Mucosa of stomach (tissue), 1 donor: ENCODE results near the gene ERO1B.

Source experiments
- H3K27me3 ChIP-seq: one replicate; pipeline ENCODE4 v1.7.0; 2013; ENCODE audit warnings: mild to moderate bottlenecking, low read length; ENCODE audit not compliant: control insufficient read depth, insufficient read depth
- H3K36me3 ChIP-seq: one replicate; pipeline ENCODE4 v1.7.0; 2013; ENCODE audit warnings: low read length; ENCODE audit not compliant: control insufficient read depth, insufficient read depth
- H3K4me1 ChIP-seq: one replicate; pipeline ENCODE4 v1.7.0; 2013; ENCODE audit warnings: mild to moderate bottlenecking, low read length; ENCODE audit not compliant: control insufficient read depth, insufficient read depth
- H3K4me3 ChIP-seq: one replicate; pipeline ENCODE4 v1.7.0; 2013; ENCODE audit warnings: low read length
- H3K9ac ChIP-seq: one replicate; pipeline ENCODE4 v1.7.0; 2013; ENCODE audit warnings: mild to moderate bottlenecking, low read length, moderate library complexity
- H3K9me3 ChIP-seq: one replicate; pipeline ENCODE4 v1.7.0; 2013; ENCODE audit warnings: mild to moderate bottlenecking, low read length, moderate library complexity; ENCODE audit not compliant: control insufficient read depth
- donor health status: Pancreatic carcinoma.

Gene ERO1B

DNA sequence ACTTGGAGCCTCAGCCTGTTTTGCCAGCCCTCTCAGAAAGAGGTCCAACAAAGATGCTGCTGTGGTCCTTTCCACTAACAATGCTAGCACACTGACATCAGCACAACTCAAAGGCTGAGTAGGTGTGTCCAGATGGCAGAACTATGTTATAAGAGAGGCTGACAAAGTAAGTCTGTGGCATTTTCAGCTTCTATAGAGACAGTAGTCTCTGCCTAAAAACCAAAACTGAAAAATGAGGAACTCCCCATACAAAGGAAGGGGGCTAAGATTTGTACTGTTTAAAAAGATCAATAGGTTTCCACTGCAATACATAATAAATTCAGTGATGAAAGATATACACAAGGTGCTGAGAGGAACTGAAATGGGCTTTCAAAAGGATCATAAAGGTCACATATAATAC, 12.3 kb downstream of the ERO1B start:
- Histone ChIP-seq H3K27me3 (no peaks in the 10 kb centered on the region), H3K4me3 (no peak overlapping the region), H3K36me3 (no peaks in the 10 kb centered on the region), H3K9ac (no peak overlapping the region), H3K9me3 (no peaks in the 10 kb centered on the region), H3K4me1 (no peaks in the 10 kb centered on the region)

DNA sequence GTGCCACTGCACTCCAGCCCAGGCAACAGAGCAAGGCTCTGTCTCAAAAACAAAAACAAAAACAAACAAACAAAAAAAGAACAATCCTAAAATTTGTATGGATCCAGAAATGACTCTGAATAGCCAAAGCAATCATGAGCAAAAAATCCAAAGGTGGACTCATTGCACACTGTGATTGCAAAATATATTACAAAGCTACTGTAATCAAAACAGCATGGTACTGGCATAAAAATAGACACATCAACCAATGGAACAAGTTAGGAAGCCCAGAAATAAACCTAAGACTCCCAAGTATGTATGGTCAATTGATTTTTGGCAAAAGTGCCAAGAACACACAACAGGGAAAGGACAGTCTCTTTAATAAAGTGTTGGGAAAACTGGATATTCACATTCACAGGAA, 19.9 kb downstream of the ERO1B start:
- H3K9me3 ChIP-seq = peaks cover 8% of the 10 kb centered on the region
- no peak overlapping the region for H3K9ac ChIP-seq
- H3K4me3 ChIP-seq = no peak overlapping the region
- H3K4me1 ChIP-seq = no peaks in the 10 kb centered on the region
- H3K27me3 ChIP-seq = no peaks in the 10 kb centered on the region
- H3K36me3 ChIP-seq = no peaks in the 10 kb centered on the region

- Histone ChIP-seq H3K9ac (no peak overlapping the region), H3K4me1 (no peaks in the 10 kb centered on the region), H3K27me3 (peaks cover 7% of the 10 kb centered on the region), H3K9me3 (peaks cover 8% of the 10 kb centered on the region), H3K4me3 (no peak overlapping the region), H3K36me3 (no peaks in the 10 kb centered on the region)
Observed at GRCh38 chr1:236261033-236261432, 20.7 kb downstream of the ERO1B start.

DNA sequence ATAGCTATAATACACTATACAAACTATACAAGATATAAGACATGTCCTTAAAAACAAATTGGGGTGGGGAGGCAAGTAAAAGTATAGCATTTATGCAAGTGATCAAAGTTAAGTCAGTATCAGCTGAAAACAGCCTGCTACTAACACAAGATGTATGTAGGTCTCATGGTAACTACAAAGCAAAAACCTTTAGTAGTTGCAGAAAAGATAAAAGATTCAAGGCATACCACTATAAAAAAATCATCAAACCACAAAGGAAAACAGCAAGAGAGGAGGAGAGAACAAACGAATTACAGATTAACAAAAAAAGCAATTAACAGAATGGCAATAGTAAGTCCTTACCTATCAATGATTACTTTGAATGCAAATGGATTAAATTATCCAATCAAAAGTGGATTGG, 22.7 kb downstream of the ERO1B start:
- H3K9ac ChIP-seq = no peak overlapping the region
- H3K27me3 ChIP-seq = peaks cover 9% of the 10 kb centered on the region
- peaks cover 8% of the 10 kb centered on the region for H3K9me3 ChIP-seq
- no peaks in the 10 kb centered on the region for H3K4me1 ChIP-seq
- H3K36me3 ChIP-seq = no peaks in the 10 kb centered on the region
- H3K4me3 ChIP-seq = no peak overlapping the region

DNA sequence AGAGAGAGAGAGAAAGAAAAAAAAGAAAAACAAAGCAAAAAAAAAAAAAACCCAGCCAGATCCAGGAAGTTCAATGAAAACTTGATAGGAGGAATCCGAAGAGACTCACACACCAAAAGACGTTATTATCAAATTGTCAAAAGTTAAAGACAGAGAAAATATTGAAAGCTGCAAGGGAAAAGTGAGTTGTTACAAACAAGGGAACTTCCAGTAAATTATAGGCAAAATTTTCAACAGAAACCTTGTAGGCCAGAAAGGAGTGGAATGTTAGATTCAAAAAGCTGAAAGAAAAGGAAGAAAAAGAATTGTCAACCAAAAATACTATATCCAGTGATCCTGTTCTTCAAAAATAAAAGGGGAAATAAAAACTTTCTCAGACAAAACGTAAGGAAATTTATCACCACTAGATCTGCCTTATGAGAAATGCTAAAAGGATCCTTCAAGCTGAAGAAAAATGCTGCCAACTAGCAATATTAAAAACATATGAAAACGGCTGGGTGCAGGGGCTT, 23.6 kb downstream of the ERO1B start:
- Histone ChIP-seq H3K9ac (no peak overlapping the region), H3K36me3 (no peaks in the 10 kb centered on the region), H3K4me3 (no peak overlapping the region), H3K4me1 (no peaks in the 10 kb centered on the region), H3K27me3 (peaks cover 9% of the 10 kb centered on the region), H3K9me3 (peaks cover 8% of the 10 kb centered on the region)

DNA sequence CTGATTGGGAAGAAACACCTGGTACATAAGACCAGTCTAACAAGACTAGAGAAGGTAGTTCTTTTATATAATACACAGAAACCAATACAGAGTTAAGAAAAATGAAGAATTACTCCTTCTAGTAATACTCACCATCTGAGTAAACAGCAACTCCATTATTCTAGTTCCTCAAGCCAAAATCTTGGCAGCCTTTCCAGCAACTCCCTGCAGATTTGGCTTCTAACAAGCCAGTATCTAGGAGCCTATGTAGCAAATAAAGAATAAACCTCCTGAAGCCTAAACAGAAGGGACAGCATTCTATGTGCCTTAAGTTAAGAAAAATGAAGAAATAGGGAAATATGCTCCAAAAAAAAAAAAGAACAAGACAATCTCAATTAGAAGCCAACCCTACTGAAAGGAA, 24.5 kb downstream of the ERO1B start:
- Histone ChIP-seq H3K27me3 (peaks cover 9% of the 10 kb centered on the region), H3K9me3 (peaks cover 8% of the 10 kb centered on the region), H3K4me1 (no peaks in the 10 kb centered on the region), H3K9ac (no peak overlapping the region), H3K36me3 (no peaks in the 10 kb centered on the region), H3K4me3 (no peak overlapping the region)

GRCh38 chr1:236253918-236254637, 27.7 kb downstream of the ERO1B start:
- Histone ChIP-seq H3K9ac (no peak overlapping the region), H3K36me3 (no peaks in the 10 kb centered on the region)

DNA sequence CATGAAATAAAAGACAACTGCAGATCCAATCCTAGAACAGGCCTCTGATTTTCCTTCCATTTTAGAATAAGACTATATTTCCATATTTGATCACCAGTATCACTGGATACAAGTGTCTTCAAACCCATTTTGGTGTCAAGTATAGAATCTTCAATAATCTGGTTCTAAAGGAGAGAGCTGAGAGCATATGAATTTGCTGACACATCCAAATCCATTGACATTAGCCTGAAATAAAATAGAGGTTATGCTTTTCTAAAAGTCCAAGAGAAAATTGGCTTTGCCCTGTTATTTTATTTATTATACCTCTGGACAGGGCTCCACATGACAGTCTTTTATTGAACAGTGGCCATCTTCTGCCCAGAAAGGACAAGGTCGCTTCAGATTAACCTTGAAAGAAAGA, 28.6 kb downstream of the ERO1B start:
- H3K4me1 ChIP-seq = no peaks in the 10 kb centered on the region
- peaks cover 9% of the 10 kb centered on the region for H3K27me3 ChIP-seq
- no peaks in the 10 kb centered on the region for H3K36me3 ChIP-seq
- H3K4me3 ChIP-seq = no peak overlapping the region
- H3K9me3 ChIP-seq = peaks cover 8% of the 10 kb centered on the region
- no peak overlapping the region for H3K9ac ChIP-seq

More at GRCh38 chr1:236253918-236254637, 27.7 kb downstream of the ERO1B start:
- Histone ChIP-seq H3K27me3 (peaks cover 9% of the 10 kb centered on the region), H3K4me3 (no peak overlapping the region), H3K4me1 (no peaks in the 10 kb centered on the region), H3K9me3 (peaks cover 8% of the 10 kb centered on the region)

DNA sequence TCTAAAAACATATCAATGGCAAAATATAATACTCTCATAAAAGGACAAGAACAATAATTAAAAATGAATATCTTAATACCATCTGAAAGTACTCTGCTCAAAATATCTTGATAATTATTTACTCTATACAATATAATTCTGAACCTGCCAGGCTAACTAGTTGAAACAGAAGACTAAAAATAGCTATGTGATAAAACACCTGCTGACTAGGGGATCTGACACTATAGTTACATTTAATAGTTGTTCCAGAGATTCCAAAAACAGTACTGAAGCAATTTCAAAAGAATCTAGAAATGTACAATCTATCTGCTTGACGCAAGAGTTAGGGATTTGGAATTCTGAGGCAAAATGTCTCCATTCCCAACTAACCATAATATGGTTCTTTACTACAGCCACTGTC, 30.2 kb downstream of the ERO1B start:
- H3K4me3 ChIP-seq = no peak overlapping the region
- H3K27me3 ChIP-seq = peaks cover 8% of the 10 kb centered on the region
- no peaks in the 10 kb centered on the region for H3K36me3 ChIP-seq
- H3K9me3 ChIP-seq = no peaks in the 10 kb centered on the region
- H3K9ac ChIP-seq = no peak overlapping the region
- H3K4me1 ChIP-seq = no peaks in the 10 kb centered on the region

- no peaks in the 10 kb centered on the region for H3K4me1 ChIP-seq
- no peak overlapping the region for H3K9ac ChIP-seq
- no peaks in the 10 kb centered on the region for H3K36me3 ChIP-seq
- no peaks in the 10 kb centered on the region for H3K9me3 ChIP-seq
- H3K27me3 ChIP-seq = no peaks in the 10 kb centered on the region
- H3K4me3 ChIP-seq = no peak overlapping the region
Observed at GRCh38 chr1:236247286-236247685, 34.5 kb downstream of the ERO1B start.

- no peaks in the 10 kb centered on the region for H3K36me3 ChIP-seq
- no peak overlapping the region for H3K9ac ChIP-seq
- no peak overlapping the region for H3K4me3 ChIP-seq
- H3K4me1 ChIP-seq = no peaks in the 10 kb centered on the region
- H3K27me3 ChIP-seq = no peaks in the 10 kb centered on the region
- no peaks in the 10 kb centered on the region for H3K9me3 ChIP-seq
Observed at GRCh38 chr1:236242568-236242967, 39.2 kb downstream of the ERO1B start.

- Histone ChIP-seq H3K36me3 (no peaks in the 10 kb centered on the region), H3K9ac (no peak overlapping the region), H3K9me3 (no peaks in the 10 kb centered on the region), H3K4me3 (no peak overlapping the region), H3K4me1 (no peaks in the 10 kb centered on the region), H3K27me3 (no peaks in the 10 kb centered on the region)
Observed at GRCh38 chr1:236240675-236241074, 41.1 kb downstream of the ERO1B start.
